HL-60 (cell line): ENCODE data around the gene TNFSF13B.

ENCODE experiments used
- DNase-seq, 2 experiments: peaks; one replicate each; pipeline ENCODE4 v3.0.0-alpha.2; 2010 to 2020; ENCODE audit warnings: low read depth in 1 of 2, low spot score in 1 of 2
- H3K27ac ChIP-seq: fragments of 250-450 bp; sonication (Bioruptor Pico); replicated peaks from 2 replicates; pipeline ENCODE4 v1.5.1; 2020; ENCODE audit warnings: mild to moderate bottlenecking, moderate library complexity
- H3K27me3 ChIP-seq: fragments of 250-450 bp; sonication (Bioruptor Pico); 2 replicates; pipeline ENCODE4 v1.5.1; 2021; ENCODE audit warnings: mild to moderate bottlenecking, moderate library complexity; ENCODE audit not compliant: insufficient read depth, poor library complexity, severe bottlenecking
- H3K4me3 ChIP-seq: replicated peaks from 2 replicates; pipeline ENCODE4 v1.5.1; 2011; ENCODE audit warnings: mild to moderate bottlenecking, control low read depth, low read length; ENCODE audit not compliant: insufficient read depth
- CTCF ChIP-seq: IDR thresholded peaks from one replicate; pipeline ENCODE4 v1.5.1; 2011; ENCODE audit warnings: low read length, control low read depth, inconsistent platforms; ENCODE audit not compliant: insufficient read depth
- GABPA ChIP-seq: IDR thresholded peaks from 2 replicates; pipeline ENCODE4 v1.6.1; 2012; ENCODE audit warnings: low read depth
- POLR2AphosphoS5 ChIP-seq: IDR thresholded peaks from 2 replicates; pipeline ENCODE4 v1.6.1; 2012; ENCODE audit warnings: low read depth
- REST ChIP-seq: IDR thresholded peaks from 2 replicates; pipeline ENCODE4 v1.6.1; 2012; ENCODE audit warnings: low read depth; ENCODE audit not compliant: insufficient replicate concordance
- SPI1 ChIP-seq: IDR thresholded peaks from 2 replicates; pipeline ENCODE4 v1.6.1; 2012; ENCODE audit warnings: low read depth, mild to moderate bottlenecking, borderline replicate concordance
- long read RNA-seq: library from polyadenylated mRNA; unstranded; transcript quantifications from one replicate; pipeline ENCODE4 v2.0.0, GENCODE V29; 2020

TNFSF13B gene
- long read RNA-seq, transcript TNFSF13B-201 (6 exons, 2,582 nt): major isoform, 16 of 27 reads
- long read RNA-seq, partial matches to known transcripts: 2 of 27 reads
- long read RNA-seq, other reads (novel, unspliced or antisense): 7 of 27 reads

GRCh38 chr13:108269601-108270328 is at the start of gene TNFSF13B:
TNFSF13B (plus strand) TSS chr13:108269718; CDS start chr13:108269896, 178 bp downstream.
- Histone ChIP-seq H3K27me3 (no peaks in the 10 kb centered on the region), H3K4me3 (peak within 1 kb of the TSS; percentile 46), H3K27ac (peak within 1 kb of the TSS; percentile 87)
- DNase-seq: peak; percentile 64 to 90
- no peak for TF ChIP-seq CTCF
- no peak for TF ChIP-seq GABPA
- peak; percentile 93 for TF ChIP-seq SPI1
- peak; percentile 52 for TF ChIP-seq POLR2AphosphoS5
- TF ChIP-seq REST: no peak

- Histone ChIP-seq H3K27ac (no peak overlapping the region), H3K27me3 (no peaks in the 10 kb centered on the region), H3K4me3 (no peak overlapping the region; the same call in 1 of the 2 replicates)
- TF ChIP-seq REST: no peak
- TF ChIP-seq POLR2AphosphoS5: no peak
- no peak for TF ChIP-seq GABPA
- TF ChIP-seq CTCF: no peak
- TF ChIP-seq SPI1: no peak
- DNase-seq: no peak
These were observed 49.5 kb upstream of the TNFSF13B start for GRCh38 chr13:108220041-108220440.

- H3K27me3 ChIP-seq: no peaks in the 10 kb centered on the region
- no peak overlapping the region for H3K27ac ChIP-seq
- no peak for DNase-seq
- TF ChIP-seq POLR2AphosphoS5 (no peak), SPI1 (no peak), REST (no peak), GABPA (no peak), CTCF (no peak)
- H3K4me3 ChIP-seq: no peak overlapping the region
These were observed 45.6 kb upstream of the TNFSF13B start for GRCh38 chr13:108223687-108224503.
